IPS-NIHi7 (cell line): Measurements from ENCODE around the gene SYK.
A peak's percentile ranks its signal among the peaks of the same experiment; 100 is the strongest.

Source experiments
- DNase-seq: peaks from one replicate; pipeline ENCODE4 v3.0.0; 2012; ENCODE audit warnings: mixed read lengths; ENCODE audit errors: extremely low spot score

SYK gene

DNA sequence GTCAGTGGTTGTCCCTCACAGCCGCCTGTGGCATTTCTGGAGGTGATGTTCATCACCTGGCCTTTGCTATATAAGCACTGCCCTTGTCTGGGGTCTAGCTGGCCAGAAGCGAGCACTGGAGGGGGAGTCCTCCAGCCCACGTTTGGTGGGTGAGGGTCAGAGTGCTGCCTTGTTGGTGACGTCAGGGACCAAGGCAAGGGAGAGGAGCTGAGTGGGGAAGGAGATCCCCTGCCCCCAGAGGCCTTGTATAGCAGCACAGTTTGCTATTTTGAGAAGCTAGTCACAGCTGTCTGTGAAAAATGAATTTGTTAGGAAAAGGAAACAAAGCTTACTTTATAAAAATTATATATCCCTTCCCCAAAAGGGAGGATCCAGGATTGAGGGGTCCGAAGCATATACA is 49.8 kb downstream of the SYK start:
- no peak for DNase-seq

GRCh38 chr9:90853945-90854344 is 52.3 kb downstream of the SYK start:
- no peak for DNase-seq

DNA sequence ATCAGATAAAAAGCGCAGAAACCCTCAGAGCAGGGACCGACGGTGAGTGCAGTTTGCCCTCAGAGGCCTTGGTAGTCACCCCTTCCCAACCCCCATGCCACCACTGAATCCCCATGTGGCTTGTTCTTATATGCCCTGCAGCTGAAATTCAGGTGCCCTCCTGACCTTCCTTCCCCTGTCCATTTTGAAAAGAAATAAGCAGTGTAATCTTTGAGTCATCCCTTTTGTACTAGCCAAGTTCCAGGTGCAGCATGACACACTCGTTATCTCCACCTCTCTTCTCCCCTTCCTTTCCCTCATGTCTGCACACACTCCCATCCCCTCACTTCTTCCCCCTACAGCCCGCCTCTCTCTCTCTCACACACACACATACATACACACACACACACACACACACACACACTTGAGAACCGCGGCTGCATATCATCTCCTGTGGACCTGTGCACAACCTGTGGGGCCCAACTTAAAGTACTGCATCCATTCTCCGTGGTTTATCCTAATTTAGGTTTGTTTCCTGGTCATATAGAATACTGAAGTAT is 53.1 kb downstream of the SYK start:
- no peak for DNase-seq

GRCh38 chr9:90855208-90855902 is 53.7 kb downstream of the SYK start:
- DNase-seq, result no peak

DNA sequence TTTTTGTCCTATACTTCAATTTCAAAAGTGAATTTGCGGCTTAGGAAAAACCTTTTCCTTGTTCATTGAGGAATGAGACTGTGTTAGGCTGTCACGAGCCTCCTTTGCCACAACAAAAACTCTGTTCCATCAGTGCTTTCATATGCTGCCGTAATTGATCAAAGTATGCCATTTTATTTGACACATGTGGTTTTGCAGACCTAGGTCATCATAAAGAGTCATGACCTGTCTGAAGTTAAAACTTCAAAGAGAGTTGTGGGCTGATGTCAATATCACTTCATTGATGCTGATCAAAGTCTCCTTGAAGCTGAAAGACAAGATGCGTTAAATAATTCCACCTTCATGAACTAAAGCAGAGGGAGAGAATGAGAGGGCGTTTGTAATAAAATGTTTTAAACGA is 55.5 kb downstream of the SYK start:
- DNase-seq, result no peak

GRCh38 chr9:90857855-90858254 is 56.2 kb downstream of the SYK start:
- no peak for DNase-seq

- DNase-seq, result no peak
Measured at GRCh38 chr9:90858457-90858901, 56.9 kb downstream of the SYK start.

DNA sequence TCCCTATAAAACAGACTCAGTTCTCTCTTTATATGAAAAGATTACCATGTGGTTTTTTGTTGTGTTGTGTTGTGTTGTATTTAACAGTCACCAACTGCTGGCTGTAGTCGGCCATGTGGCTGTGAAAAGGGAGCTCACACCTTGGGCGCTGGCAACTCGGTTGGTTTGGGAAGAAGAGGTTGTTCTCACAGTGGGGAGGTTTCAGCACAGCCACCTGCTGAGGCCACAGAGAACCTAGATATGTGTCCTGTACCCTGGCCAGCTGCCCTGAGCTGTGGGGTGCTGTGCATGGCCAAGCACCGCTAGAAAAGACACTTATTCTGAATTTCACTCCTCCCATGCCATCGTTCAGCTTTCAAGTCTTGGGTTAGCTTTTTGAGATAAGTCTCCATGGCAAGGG is 58.8 kb downstream of the SYK start:
- no peak for DNase-seq

DNA sequence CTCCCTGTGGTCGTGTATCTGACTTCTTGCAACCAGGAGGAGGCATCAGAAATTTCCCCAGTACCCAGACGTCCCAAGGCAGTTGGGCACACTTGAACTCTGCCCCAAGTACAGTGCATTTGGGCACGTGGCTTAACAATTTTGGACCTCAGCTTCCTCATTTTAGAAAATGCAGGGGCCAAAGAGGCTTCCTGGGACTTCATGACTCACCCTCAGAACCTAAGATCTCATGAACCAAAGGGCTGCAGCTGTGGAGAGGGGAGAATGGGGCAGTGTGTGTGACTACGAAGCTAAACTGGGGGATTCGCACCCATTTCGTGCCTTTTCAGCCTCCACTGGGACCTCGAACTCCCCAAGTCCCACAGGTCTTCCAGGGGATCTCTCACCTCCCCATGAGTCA is 59.2 kb downstream of the SYK start:
- DNase-seq, result no peak

GRCh38 chr9:90861380-90861779 is 59.8 kb downstream of the SYK start:
- no peak for DNase-seq

GRCh38 chr9:90861826-90862740 is 60.5 kb downstream of the SYK start:
- DNase-seq, result no peak

- DNase-seq, result no peak
Measured at GRCh38 chr9:90864779-90865178, 63.2 kb downstream of the SYK start.

GRCh38 chr9:90867101-90867500 is 65.5 kb downstream of the SYK start:
- no peak for DNase-seq

- DNase-seq, result no peak
Measured at GRCh38 chr9:90868555-90868954, 66.9 kb downstream of the SYK start.

- DNase-seq, result no peak
Measured at GRCh38 chr9:90869361-90869760, 67.7 kb downstream of the SYK start.

GRCh38 chr9:90870621-90871326 is 69.2 kb downstream of the SYK start:
- peak; percentile 39 for DNase-seq

DNA sequence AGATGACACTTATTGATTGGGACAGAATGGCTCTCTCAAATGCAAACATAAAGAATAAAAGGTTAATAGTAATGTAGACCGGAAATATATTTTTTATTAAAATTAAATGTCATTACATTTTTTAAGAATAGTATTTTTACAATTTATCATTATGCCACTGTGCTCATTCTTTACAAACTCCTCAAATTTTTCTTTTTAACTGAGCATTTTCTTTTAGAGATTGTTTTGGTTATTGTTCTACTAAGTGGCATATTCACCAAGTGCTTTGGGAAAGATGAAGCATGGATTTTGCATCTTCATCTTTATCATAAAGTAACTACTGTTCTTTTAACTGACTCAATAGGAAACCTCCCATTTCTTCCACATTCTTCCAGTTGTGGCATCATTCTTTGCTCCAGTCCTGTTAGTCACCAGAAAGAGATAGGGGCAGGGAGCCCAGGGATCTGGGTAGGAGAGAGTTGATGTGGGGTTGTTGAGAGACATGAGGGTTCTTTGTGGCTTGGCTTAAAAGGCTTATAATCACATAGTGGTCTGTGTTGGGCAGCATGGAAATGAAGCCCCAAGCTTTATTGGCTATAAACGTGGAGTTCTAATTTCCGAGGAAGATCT is 69.8 kb downstream of the SYK start:
- DNase-seq, result no peak

GRCh38 chr9:90872835-90873294 is 71.2 kb downstream of the SYK start:
- no peak for DNase-seq

- DNase-seq, result no peak
Measured at GRCh38 chr9:90873422-90873821, 71.8 kb downstream of the SYK start.

DNA sequence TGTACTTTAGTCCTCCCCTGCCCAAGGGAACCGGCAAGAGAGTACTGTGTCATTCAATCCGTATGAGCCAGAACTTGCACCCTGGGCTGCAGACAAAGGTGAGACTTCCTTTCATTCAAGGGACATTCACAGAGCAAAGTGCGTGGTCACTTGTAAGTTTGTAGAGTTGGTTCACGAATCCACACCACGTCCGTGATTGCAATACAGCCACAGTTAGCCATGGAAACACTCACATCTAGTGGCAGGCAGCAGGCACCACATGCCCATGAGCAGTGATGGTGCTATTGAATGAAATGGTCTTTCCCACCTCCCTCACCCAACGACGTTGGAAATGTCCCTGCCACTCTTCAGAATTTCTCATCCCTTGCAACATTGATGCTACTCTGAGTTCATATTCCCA is 72.6 kb downstream of the SYK start:
- DNase-seq, result no peak

GRCh38 chr9:90878562-90878961 is 76.9 kb downstream of the SYK start:
- DNase-seq, result no peak

DNA sequence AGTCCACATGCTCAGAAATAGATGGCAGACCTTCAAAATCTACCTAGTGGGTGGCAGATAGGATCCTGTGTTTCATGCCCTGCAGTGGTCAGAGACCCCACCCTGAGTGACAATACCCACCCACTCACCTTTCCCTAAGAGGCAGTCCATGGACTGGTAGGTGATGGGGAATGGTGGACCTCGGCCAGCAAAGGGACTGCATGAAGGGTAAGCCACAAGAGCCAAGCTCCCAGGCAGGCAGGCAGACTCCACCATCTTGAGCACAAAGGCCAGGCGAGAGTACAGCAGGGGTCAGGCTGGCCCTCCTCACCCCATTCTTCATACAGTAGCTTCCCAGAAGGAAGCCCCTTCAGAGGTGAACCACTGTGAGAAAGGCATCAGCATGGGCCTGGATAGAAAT is 78.4 kb downstream of the SYK start:
- no peak for DNase-seq
